Retina (tissue), 1 donor: Measurements from ENCODE around the gene GMEB1.
"Not testable (repeated sequence)": the region's sequence is repeated elsewhere in the genome, so short reads cannot be mapped to it uniquely, and the experiment has no call there.

ENCODE experiments used
- DNase-seq: peaks from one replicate; pipeline ENCODE4 v3.0.0-alpha.2; 2016

Gene GMEB1

GRCh38 chr1:28675924-28676257 is 7.3 kb downstream of the GMEB1 start:
- no peak for DNase-seq

GRCh38 chr1:28680151-28680550 is 11.6 kb downstream of the GMEB1 start:
- DNase-seq, result no peak

GRCh38 chr1:28682840-28683239 is 14.3 kb downstream of the GMEB1 start:
- no peak for DNase-seq

GRCh38 chr1:28684937-28685336 is 16.4 kb downstream of the GMEB1 start:
- DNase-seq, result no peak

- not testable (repeated sequence) for DNase-seq
Measured at GRCh38 chr1:28691627-28692026, 23.0 kb downstream of the GMEB1 start.

GRCh38 chr1:28703629-28704028 is 35.0 kb downstream of the GMEB1 start:
- DNase-seq, result no peak

- no peak for DNase-seq
Measured at GRCh38 chr1:28716336-28716735, 47.8 kb downstream of the GMEB1 start.

- no peak for DNase-seq
Measured at GRCh38 chr1:28718166-28718565, 49.6 kb downstream of the GMEB1 start.

- DNase-seq, result no peak
Measured at GRCh38 chr1:28718586-28719331, 50.2 kb downstream of the GMEB1 start.

- no peak for DNase-seq
Measured at GRCh38 chr1:28719332-28719619, 50.7 kb downstream of the GMEB1 start.

GRCh38 chr1:28720376-28720775 is 51.8 kb downstream of the GMEB1 start:
- no peak for DNase-seq

- not testable (repeated sequence) for DNase-seq
Measured at GRCh38 chr1:28721927-28722326, 53.3 kb downstream of the GMEB1 start.

GRCh38 chr1:28725365-28725764 is 56.8 kb downstream of the GMEB1 start:
- DNase-seq, result not testable (repeated sequence)

- DNase-seq, result no peak
Measured at GRCh38 chr1:28735961-28736449, 67.4 kb downstream of the GMEB1 start.

GRCh38 chr1:28736450-28737306 is 68.1 kb downstream of the GMEB1 start, which contains the start of gene YTHDF2:
Gene YTHDF2 (plus strand): TSS chr1:28736940. CDS start chr1:28737121, 181 bp downstream.
- DNase-seq, result peak; percentile 100

GRCh38 chr1:28737307-28738132 is 68.9 kb downstream of the GMEB1 start:
- peak; percentile 75 for DNase-seq

GRCh38 chr1:28740118-28740517 is 71.5 kb downstream of the GMEB1 start:
- no peak for DNase-seq

GRCh38 chr1:28744184-28744583 is 75.6 kb downstream of the GMEB1 start:
- no peak for DNase-seq

GRCh38 chr1:28745653-28746173 is 77.1 kb downstream of the GMEB1 start:
- no peak for DNase-seq

- DNase-seq, result no peak
Measured at GRCh38 chr1:28750330-28750729, 81.7 kb downstream of the GMEB1 start.

- DNase-seq, result not testable (repeated sequence)
Measured at GRCh38 chr1:28750771-28751294, 82.2 kb downstream of the GMEB1 start.

GRCh38 chr1:28751315-28752060 is 82.9 kb downstream of the GMEB1 start:
- DNase-seq, result no peak
